ENCODE data around the gene CHD9NB. TPM values are rescaled to one million over a fixed set of nuclear protein-coding genes. Genes with fewer than 3 reads are reported as not detected.
A peak's percentile ranks its signal among the peaks of the same experiment; 100 is the strongest.

The CHD9NB gene
- polyA plus RNA-seq, 1 experiment = 0.78 TPM

- ChIA-PET POLR2A (interaction anchor here (0.6 kb wide), 1 partner anchor 71 kb away, joined by 8 read pairs; no protein-coding TSS in a partner anchor), CTCF (interaction anchor here (0.6 to 3.2 kb wide), 3 partner anchors 13 to 44 kb away, joined by 3 to 16 read pairs (median 3); partner anchors contain the start of gene CHD9)
- no peaks in the 10 kb centered on the region for H3K36me3 ChIP-seq (ENCODE audit: control insufficient read depth, insufficient read depth, low read length)
- DNase-seq (ENCODE audit: low read depth) = peak; percentile 65
- no peak for TF ChIP-seq CTCF (IDR thresholded peaks at IDR 0.05; ENCODE audit: insufficient read depth, low read depth, low read length)
- H3K27me3 ChIP-seq (ENCODE audit: control insufficient read depth, insufficient read depth, low read length) = no peaks in the 10 kb centered on the region
- H3K4me3 ChIP-seq (ENCODE audit: low read depth, low read length) = peak overlapping the region; percentile 33; the same call in 1 of the 2 replicates
These were observed 46.0 kb upstream of the CHD9NB start for GRCh38 chr16:53098526-53099317.

GRCh38 chr16:53097190-53097589 is 44.5 kb upstream of the CHD9NB start:
- no peak for TF ChIP-seq CTCF (IDR thresholded peaks at IDR 0.05; ENCODE audit: insufficient read depth, low read depth, low read length)
- Histone ChIP-seq H3K4me3 (ENCODE audit: low read depth, low read length) (no peak overlapping the region), H3K27me3 (ENCODE audit: control insufficient read depth, insufficient read depth, low read length) (no peaks in the 10 kb centered on the region), H3K36me3 (ENCODE audit: control insufficient read depth, insufficient read depth, low read length) (no peaks in the 10 kb centered on the region)
- no peak for DNase-seq (ENCODE audit: low read depth)
- CTCF ChIA-PET = no interaction called here
- POLR2A ChIA-PET = no interaction called here

GRCh38 chr16:53094013-53094630 is 41.4 kb upstream of the CHD9NB start:
- no peak for DNase-seq (ENCODE audit: low read depth)
- ChIA-PET CTCF (interaction anchor here (2.2 kb wide), 1 partner anchor 39 kb away, joined by 7 read pairs; the partner anchor contains the start of gene CHD9), POLR2A (no interaction called here)
- TF ChIP-seq CTCF (IDR thresholded peaks at IDR 0.05; ENCODE audit: insufficient read depth, low read depth, low read length) = no peak
- no peaks in the 10 kb centered on the region for H3K36me3 ChIP-seq (ENCODE audit: control insufficient read depth, insufficient read depth, low read length)
- no peak overlapping the region for H3K4me3 ChIP-seq (ENCODE audit: low read depth, low read length)
- no peaks in the 10 kb centered on the region for H3K27me3 ChIP-seq (ENCODE audit: control insufficient read depth, insufficient read depth, low read length)

- no peak overlapping the region for H3K4me3 ChIP-seq (ENCODE audit: low read depth, low read length)
- ChIA-PET CTCF (interaction anchor here (2.2 kb wide), 1 partner anchor 38 kb away, joined by 7 read pairs; the partner anchor contains the start of gene CHD9), POLR2A (no interaction called here)
- no peak for TF ChIP-seq CTCF (IDR thresholded peaks at IDR 0.05; ENCODE audit: insufficient read depth, low read depth, low read length)
- DNase-seq (ENCODE audit: low read depth) = no peak
- no peaks in the 10 kb centered on the region for H3K36me3 ChIP-seq (ENCODE audit: control insufficient read depth, insufficient read depth, low read length)
- no peaks in the 10 kb centered on the region for H3K27me3 ChIP-seq (ENCODE audit: control insufficient read depth, insufficient read depth, low read length)
These were observed 40.6 kb upstream of the CHD9NB start for GRCh38 chr16:53093162-53093744.

- DNase-seq (ENCODE audit: low read depth) = no peak
- H3K36me3 ChIP-seq (ENCODE audit: control insufficient read depth, insufficient read depth, low read length) = no peaks in the 10 kb centered on the region
- TF ChIP-seq CTCF (IDR thresholded peaks at IDR 0.05; ENCODE audit: insufficient read depth, low read depth, low read length) = no peak
- no peak overlapping the region for H3K4me3 ChIP-seq (ENCODE audit: low read depth, low read length)
- ChIA-PET CTCF (interaction anchor here (0.9 to 2.2 kb wide), 2 partner anchors 37 to 38 kb away, joined by 3 to 7 read pairs; partner anchors contain the start of gene CHD9), POLR2A (interaction anchor here (0.7 kb wide), 2 partner anchors 40 to 164 kb away, joined by 4 to 8 read pairs; no protein-coding TSS in a partner anchor)
- H3K27me3 ChIP-seq (ENCODE audit: control insufficient read depth, insufficient read depth, low read length) = no peaks in the 10 kb centered on the region
These were observed 39.6 kb upstream of the CHD9NB start for GRCh38 chr16:53092284-53092683.
